HTR-8/SVneo (cell line): ENCODE data around the gene ERCC1.
A peak's percentile ranks its signal among the peaks of the same experiment; 100 is the strongest.

Experiments used
- DNase-seq: peaks from one replicate; pipeline ENCODE4 v3.0.0; 2011; ENCODE audit warnings: low spot score, mixed read lengths; ENCODE audit not compliant: insufficient read length
- FAIRE-seq: peaks from 2 replicates; lab custom pipeline; 2011; peaks lifted over from hg19 to GRCh38; lab: Jason Lieb, UNC

ERCC1 gene

GRCh38 chr19:45423589-45424190 is at the start of gene ERCC1:
Gene ERCC1 (minus strand): TSS chr19:45423917. CDS start chr19:45423374, 543 bp downstream.
- peak; percentile 95 for FAIRE-seq

GRCh38 chr19:45473367-45473681 is 49.6 kb upstream of the ERCC1 start:
- FAIRE-seq (no peak), DNase-seq (no peak)

More at GRCh38 chr19:45423589-45424190, at the start of gene ERCC1:
- DNase-seq: peak; percentile 96

- no peak for DNase-seq
- FAIRE-seq: no peak
Observed at GRCh38 chr19:45472563-45473366, 49.0 kb upstream of the ERCC1 start.

DNA sequence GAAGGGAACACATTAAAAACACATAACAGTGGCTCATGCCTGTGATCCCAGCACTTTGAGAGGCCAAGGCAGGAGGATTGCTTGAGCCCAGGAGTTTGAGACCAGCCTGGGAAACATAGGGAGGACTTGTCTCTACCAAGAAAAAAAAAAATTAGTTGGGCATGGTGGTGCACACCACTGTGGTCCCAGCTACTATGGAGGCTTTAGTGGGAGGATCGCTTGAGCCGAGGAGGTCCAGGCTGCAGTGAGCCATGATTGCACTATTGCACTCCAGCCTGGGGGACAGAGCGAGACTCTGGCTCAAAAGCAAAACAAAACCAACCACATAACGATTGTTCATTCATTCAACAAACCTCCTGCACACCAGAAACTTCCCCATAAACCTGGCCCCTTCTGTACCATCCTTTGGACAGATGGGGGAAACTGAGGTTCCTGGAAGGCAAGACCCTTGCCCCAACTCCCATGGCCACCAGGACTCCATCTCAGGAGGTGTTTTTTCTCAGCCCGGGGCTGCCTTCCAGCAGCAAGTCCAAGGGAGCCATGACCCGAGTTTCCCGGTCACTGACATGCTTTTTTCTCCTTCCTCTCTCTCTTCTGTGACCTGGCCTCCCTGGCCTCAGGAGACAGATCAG is 48.3 kb upstream of the ERCC1 start:
- FAIRE-seq (no peak), DNase-seq (no peak)

GRCh38 chr19:45471111-45471930 is 47.6 kb upstream of the ERCC1 start:
- DNase-seq (no peak), FAIRE-seq (no peak)

- FAIRE-seq (no peak), DNase-seq (no peak)
Observed at GRCh38 chr19:45470762-45471081, 47.0 kb upstream of the ERCC1 start.

DNA sequence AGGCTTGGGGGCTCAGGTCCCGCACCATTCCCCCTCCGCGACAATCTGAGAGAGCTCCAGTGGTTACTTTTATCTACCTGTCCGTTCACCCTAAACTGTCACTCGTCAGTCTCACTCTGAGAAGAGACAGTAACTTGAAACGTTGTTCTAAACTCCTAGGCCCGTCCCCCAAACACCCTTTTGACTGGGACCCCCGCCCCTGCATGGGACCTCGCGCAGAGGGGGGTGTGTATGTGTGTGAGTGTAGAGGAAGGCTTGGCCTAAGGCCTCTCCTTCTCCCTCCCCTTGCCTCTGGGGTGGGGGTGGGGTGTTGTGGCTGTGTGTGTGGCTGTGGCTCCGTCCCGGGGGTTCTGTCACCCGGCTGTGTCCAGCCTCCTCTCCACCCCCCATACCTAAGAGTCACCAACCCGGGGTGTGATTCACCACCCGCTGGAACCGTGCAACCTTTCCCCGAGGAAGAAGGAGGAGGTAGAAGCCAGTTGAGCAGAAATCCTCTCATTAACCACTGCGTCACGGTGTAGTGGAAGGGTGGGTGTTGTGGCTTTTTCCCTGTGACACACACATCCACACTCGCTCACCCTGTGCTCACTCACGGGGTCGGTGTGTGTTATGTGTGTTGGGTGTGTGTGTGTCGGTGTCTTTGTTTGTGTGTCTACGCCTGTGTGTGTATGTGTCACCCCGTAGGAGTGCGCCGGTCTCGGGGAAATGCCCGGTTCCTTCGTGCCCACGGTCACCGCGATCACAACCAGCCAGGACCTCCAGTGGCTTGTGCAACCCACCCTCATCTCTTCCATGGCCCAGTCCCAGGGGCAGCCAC is 46.4 kb upstream of the ERCC1 start:
- no peak for FAIRE-seq

GRCh38 chr19:45469132-45469944 is 45.6 kb upstream of the ERCC1 start:
- DNase-seq: peak; percentile 94
- peak; percentile 98 for FAIRE-seq

More for the DNA sequence above, 46.4 kb upstream of the ERCC1 start:
- DNase-seq: no peak

GRCh38 chr19:45468803-45469131 is 45.0 kb upstream of the ERCC1 start:
- FAIRE-seq (no peak), DNase-seq (no peak)

DNA sequence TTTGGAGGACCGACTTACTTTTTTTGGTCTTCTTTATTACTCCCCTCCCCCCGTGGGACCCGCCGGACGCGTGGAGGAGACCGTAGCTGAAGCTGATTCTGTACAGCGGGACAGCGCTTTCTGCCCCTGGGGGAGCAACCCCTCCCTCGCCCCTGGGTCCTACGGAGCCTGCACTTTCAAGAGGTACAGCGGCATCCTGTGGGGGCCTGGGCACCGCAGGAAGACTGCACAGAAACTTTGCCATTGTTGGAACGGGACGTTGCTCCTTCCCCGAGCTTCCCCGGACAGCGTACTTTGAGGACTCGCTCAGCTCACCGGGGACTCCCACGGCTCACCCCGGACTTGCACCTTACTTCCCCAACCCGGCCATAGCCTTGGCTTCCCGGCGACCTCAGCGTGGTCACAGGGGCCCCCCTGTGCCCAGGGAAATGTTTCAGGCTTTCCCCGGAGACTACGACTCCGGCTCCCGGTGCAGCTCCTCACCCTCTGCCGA is 44.5 kb upstream of the ERCC1 start:
- FAIRE-seq: no peak

DNA sequence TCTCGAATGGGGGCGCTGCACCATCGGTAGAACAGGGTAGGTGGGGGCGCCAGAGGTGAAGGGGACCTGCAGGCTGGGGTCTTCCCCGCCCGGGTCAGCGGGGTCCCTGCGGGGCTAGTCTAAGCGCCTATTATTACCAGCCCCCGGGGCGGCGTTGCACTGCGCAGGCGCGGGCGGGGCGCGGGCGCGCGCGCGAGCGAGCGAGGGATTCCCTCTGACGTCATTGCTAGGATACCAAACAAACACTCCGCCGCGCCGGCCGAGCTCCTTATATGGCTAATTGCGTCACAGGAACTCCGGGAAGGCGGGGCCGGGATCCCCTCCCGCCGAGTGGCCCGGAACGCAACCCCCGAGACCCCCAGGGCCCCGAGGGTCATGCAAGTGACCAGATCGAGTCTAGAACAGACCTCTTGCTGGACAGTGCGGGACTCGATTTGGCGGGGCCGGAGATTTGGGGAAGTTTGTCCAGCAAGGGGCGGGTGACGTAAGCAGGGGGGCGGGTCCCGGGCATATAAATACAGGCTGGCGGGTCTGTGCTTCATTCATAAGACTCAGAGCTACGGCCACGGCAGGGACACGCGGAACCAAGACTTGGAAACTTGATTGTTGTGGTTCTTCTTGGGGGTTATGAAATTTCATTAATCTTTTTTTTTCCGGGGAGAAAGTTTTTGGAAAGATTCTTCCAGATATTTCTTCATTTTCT is 43.9 kb upstream of the ERCC1 start, which contains the start of gene FOSB:
TSS of gene FOSB (plus strand) at position 541 of the 703 bp plus-strand sequence. CDS start 591 bp downstream, outside the sequence.
- no peak for FAIRE-seq

More for the DNA sequence above, 44.5 kb upstream of the ERCC1 start:
- no peak for DNase-seq

GRCh38 chr19:45467115-45467455 is 43.4 kb upstream of the ERCC1 start:
- FAIRE-seq: no peak
- DNase-seq: no peak

More for the DNA sequence above, 43.9 kb upstream of the ERCC1 start, which contains the start of gene FOSB:
- peak; percentile 91 for DNase-seq

GRCh38 chr19:45464852-45465441 is 41.2 kb upstream of the ERCC1 start:
- FAIRE-seq: no peak
- DNase-seq: no peak

- FAIRE-seq (no peak), DNase-seq (no peak)
Observed at GRCh38 chr19:45464274-45464673, 40.6 kb upstream of the ERCC1 start.

DNA sequence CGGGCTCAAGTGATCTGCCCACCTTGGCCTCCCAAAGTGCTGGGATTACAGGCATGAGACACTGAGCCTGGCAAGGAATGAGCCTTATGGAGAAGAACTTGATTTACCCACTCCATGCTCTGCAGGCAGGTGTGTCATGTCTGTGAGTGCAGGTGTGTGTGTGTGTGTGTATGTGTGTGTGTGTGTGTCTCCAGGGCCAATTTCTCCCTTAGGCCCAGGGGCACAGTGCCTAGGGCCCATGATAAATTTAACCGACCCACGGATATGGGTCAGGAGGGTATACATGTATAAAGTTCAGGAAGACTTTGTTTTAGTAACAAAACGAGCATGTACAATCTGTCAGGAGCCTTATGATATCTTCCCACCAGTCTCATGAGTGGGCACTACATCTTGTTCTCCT is 39.5 kb upstream of the ERCC1 start:
- DNase-seq: no peak
- FAIRE-seq: no peak

DNA sequence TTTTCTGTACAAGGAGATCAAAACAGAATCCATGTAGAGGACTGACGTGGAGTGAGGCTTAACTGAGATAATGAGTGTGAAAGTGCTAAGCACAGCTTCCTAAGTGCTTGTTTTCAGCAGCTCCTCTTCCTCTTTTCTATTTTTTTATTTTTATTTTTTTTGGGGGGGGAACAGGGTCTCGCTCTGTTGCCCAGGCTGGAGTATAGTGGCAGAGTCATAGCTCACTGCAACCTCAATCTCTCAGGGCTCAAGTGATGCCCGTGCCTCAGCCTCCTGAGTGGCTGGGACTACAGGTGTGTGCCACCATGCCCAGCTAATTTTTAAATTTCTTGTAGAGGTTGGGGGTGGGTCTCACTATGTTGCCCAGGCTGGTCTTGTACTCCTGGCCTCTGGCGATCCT is 38.5 kb upstream of the ERCC1 start:
- DNase-seq: no peak
- no peak for FAIRE-seq

DNA sequence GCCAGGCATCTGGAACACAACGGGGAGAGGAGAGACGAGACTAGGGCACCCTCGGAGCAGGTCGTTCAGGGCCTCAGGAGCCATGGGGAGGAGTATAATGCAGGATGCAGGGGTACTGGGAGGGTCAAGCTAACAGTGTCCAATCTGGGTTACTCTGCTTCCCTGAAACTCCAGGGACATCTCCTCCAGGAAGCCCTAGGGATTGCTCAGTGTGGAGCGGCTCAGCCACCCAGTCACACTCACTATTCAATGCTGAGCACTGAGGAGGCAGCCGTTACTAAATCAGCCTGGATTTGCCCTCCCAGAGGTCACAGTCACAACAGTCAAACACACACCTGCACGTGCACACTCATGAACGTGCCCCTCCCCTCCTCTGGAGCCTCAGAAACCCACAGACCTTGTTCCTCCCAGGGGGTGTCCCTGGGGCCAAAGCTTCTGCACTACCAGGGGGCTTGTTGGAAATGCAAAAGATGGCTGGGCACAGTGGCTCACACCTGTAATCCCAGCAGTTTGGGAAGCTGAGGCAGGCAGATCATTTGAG is 37.2 kb upstream of the ERCC1 start:
- DNase-seq (no peak), FAIRE-seq (no peak)

DNA sequence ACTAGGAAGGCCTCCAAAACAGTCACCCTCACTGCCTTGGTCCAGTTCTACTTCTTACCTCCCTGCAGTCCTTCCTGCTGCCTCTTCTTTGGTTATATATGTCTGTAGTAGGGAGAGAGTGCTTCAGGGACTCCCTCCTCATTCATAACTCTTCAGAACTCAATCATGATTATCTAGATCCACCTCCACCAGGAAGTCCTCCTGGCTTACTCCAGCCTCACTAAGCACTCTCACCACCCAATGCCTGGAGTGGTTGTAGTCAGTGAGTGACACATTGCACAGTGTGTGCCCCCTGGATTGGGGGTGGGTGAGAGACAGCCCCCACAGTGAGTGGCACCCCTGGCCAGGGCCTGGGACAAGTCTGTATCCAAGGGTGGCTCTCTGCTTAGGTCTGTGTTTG is 34.1 kb upstream of the ERCC1 start:
- no peak for DNase-seq
- FAIRE-seq: no peak
